SU-DHL-6 (cell line): Measurements from ENCODE around the gene RGS17.

Experiments
- H2AFZ ChIP-seq: fragments of 200-600 bp; sonication (generic); 2 replicates; pipeline ENCODE4 v1.6.1; 2014; ENCODE audit warnings: low read depth, mild to moderate bottlenecking, moderate library complexity, mixed read lengths, antibody characterized with exemption, low read length; ENCODE audit not compliant: severe bottlenecking
- H3F3A ChIP-seq: fragments of 200-600 bp; shearing (Covaris generic); 2 replicates; pipeline ENCODE4 v1.6.0; 2016; ENCODE audit warnings: antibody characterized with exemption, mild to moderate bottlenecking; ENCODE audit not compliant: insufficient read depth
- H3K27ac ChIP-seq: fragments of 200-600 bp; sonication (generic); 2 replicates; pipeline ENCODE4 v1.5.1; 2016; ENCODE audit warnings: low read depth, mild to moderate bottlenecking, low read length, moderate library complexity, mixed read lengths
- H3K27me3 ChIP-seq: fragments of 200-600 bp; sonication (generic), shearing (Covaris generic); 2 replicates; pipeline ENCODE4 v1.6.0; 2014; ENCODE audit warnings: mild to moderate bottlenecking, low read length
- H3K36me3 ChIP-seq: fragments of 200-600 bp; sonication (generic); 2 replicates; pipeline ENCODE4 v1.6.1; 2014; ENCODE audit warnings: mild to moderate bottlenecking, low read length, mixed read lengths
- H3K4me2 ChIP-seq: fragments of 300-600, 200-600 bp; shearing (Covaris generic), sonication (generic); 2 replicates; pipeline ENCODE4 v1.6.0; 2014; ENCODE audit warnings: low read length, low read depth, mild to moderate bottlenecking; ENCODE audit not compliant: poor library complexity, severe bottlenecking
- H3K4me3 ChIP-seq: fragments of 200-600 bp; sonication (generic); 2 replicates; pipeline ENCODE4 v1.5.1; 2014; ENCODE audit warnings: antibody characterized with exemption, low read length, mild to moderate bottlenecking, mixed read lengths; ENCODE audit not compliant: insufficient read depth, poor library complexity, severe bottlenecking
- H3K79me2 ChIP-seq: fragments of 200-600 bp; sonication (generic); 2 replicates; pipeline ENCODE4 v1.6.1; 2014; ENCODE audit warnings: mild to moderate bottlenecking, low read length, moderate library complexity; ENCODE audit not compliant: insufficient read depth
- H3K9ac ChIP-seq: fragments of 200-600 bp; sonication (generic); 2 replicates; pipeline ENCODE4 v1.7.0; 2014; ENCODE audit warnings: mild to moderate bottlenecking, low read length
- H3K9me2 ChIP-seq: fragments of 200-600 bp; sonication (generic); replicated peaks from 2 replicates; pipeline ENCODE4 v1.6.1; 2014; ENCODE audit warnings: low read length; ENCODE audit not compliant: insufficient read depth
- H3K9me3 ChIP-seq: fragments of 200-600 bp; sonication (generic); 2 replicates; pipeline ENCODE4 v1.6.1; 2014; ENCODE audit warnings: low read length, mixed read lengths; ENCODE audit not compliant: insufficient read depth
- H4K20me1 ChIP-seq: fragments of 200-600 bp; sonication (generic); 2 replicates; pipeline ENCODE4 v1.6.1; 2014; ENCODE audit warnings: low read depth, mild to moderate bottlenecking, antibody characterized with exemption, low read length, moderate library complexity, mixed read lengths
- EZH2phosphoT487 ChIP-seq: fragments of 200-600 bp; sonication (generic), shearing (Covaris generic); conservative IDR thresholded peaks from 2 replicates; pipeline ENCODE4 v1.6.1; 2018; ENCODE audit warnings: mild to moderate bottlenecking, antibody characterized with exemption, low read length, moderate library complexity, mixed read lengths
- TF ChIP-seq, protein P1 (sequence below): fragments of 200-600 bp; sonication (generic); IDR thresholded peaks from one replicate; pipeline ENCODE4 v1.5.1; 2017; ENCODE audit warnings: antibody characterized with exemption, mild to moderate bottlenecking, low read length, moderate library complexity; ENCODE audit not compliant: insufficient read depth, poor library complexity, severe bottlenecking

The RGS17 gene

DNA sequence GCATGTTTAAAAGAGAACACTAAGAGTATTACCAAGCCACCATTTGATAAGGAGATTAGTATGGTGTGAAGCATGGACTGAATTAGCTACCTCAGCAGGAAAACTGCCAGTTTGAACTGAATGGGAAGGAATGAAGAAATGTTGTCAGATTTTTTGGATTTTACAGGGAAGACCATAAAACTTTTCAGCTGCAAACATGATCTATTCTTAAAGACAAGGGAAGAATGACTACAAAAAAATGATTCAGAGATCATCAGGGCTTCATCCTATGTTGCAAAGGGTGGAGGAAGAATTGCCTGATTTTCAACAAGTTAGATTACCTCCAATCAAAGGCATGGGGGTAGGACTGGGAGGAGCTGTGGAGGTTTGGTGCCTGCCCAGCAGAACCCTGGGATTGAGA is 79.3 kb downstream of the RGS17 start:
- Histone ChIP-seq H3K9me3 (no peaks in the 10 kb centered on the region), H3F3A (no peaks in the 10 kb centered on the region), H3K9ac (no peak overlapping the region), H3K4me3 (no peak overlapping the region), H3K79me2 (no peaks in the 10 kb centered on the region), H3K9me2 (no peaks in the 10 kb centered on the region), H2AFZ (no peak overlapping the region), H3K27me3 (no peaks in the 10 kb centered on the region), H3K4me2 (no peak overlapping the region), H3K36me3 (no peaks in the 10 kb centered on the region), H4K20me1 (no peaks in the 10 kb centered on the region), H3K27ac (no peak overlapping the region)
- TF ChIP-seq EZH2phosphoT487: no peak
- TF ChIP-seq, protein P1, sequence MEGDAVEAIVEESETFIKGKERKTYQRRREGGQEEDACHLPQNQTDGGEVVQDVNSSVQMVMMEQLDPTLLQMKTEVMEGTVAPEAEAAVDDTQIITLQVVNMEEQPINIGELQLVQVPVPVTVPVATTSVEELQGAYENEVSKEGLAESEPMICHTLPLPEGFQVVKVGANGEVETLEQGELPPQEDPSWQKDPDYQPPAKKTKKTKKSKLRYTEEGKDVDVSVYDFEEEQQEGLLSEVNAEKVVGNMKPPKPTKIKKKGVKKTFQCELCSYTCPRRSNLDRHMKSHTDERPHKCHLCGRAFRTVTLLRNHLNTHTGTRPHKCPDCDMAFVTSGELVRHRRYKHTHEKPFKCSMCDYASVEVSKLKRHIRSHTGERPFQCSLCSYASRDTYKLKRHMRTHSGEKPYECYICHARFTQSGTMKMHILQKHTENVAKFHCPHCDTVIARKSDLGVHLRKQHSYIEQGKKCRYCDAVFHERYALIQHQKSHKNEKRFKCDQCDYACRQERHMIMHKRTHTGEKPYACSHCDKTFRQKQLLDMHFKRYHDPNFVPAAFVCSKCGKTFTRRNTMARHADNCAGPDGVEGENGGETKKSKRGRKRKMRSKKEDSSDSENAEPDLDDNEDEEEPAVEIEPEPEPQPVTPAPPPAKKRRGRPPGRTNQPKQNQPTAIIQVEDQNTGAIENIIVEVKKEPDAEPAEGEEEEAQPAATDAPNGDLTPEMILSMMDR: no peak

- Histone ChIP-seq H3K79me2 (no peaks in the 10 kb centered on the region), H3K9ac (no peak overlapping the region), H3K9me2 (no peaks in the 10 kb centered on the region), H4K20me1 (no peaks in the 10 kb centered on the region), H3K36me3 (no peaks in the 10 kb centered on the region), H3K27ac (no peak overlapping the region), H2AFZ (no peak overlapping the region), H3F3A (no peaks in the 10 kb centered on the region), H3K27me3 (no peaks in the 10 kb centered on the region), H3K9me3 (no peaks in the 10 kb centered on the region), H3K4me3 (no peak overlapping the region), H3K4me2 (no peak overlapping the region)
- TF ChIP-seq, protein P1: no peak
- no peak for TF ChIP-seq EZH2phosphoT487
Measured at GRCh38 chr6:153048631-153049030, 82.5 kb downstream of the RGS17 start.

GRCh38 chr6:153047386-153047785 is 83.7 kb downstream of the RGS17 start:
- Histone ChIP-seq H3K27me3 (no peaks in the 10 kb centered on the region), H3K4me3 (no peak overlapping the region), H3K9me2 (no peaks in the 10 kb centered on the region), H3K4me2 (no peak overlapping the region), H3K79me2 (no peaks in the 10 kb centered on the region), H4K20me1 (no peaks in the 10 kb centered on the region), H3K9me3 (no peaks in the 10 kb centered on the region), H3K36me3 (no peaks in the 10 kb centered on the region), H2AFZ (no peak overlapping the region), H3F3A (no peaks in the 10 kb centered on the region), H3K9ac (no peak overlapping the region), H3K27ac (no peak overlapping the region)
- TF ChIP-seq, protein P1: no peak
- no peak for TF ChIP-seq EZH2phosphoT487

DNA sequence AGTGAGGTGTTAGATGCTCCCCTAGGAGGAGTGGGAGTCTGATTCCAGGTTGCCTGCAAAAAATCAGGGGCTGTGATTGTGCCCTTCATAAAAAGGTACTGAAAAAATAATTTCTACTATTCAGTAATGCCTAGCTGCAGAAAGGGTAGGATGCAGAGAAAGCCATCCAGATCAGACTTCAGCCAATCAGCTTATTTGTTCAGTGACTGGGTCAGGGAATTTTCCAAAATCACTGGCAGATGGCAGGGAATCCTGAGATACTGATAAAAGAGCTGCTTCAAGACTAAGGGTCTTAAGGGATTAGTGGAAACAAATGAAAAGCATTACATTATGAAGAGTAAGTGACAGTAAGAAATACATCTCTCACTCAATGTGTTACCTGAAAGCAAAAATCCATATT is 85.8 kb downstream of the RGS17 start:
- H4K20me1 ChIP-seq: no peaks in the 10 kb centered on the region
- H3K9ac ChIP-seq: no peak overlapping the region
- H3K4me3 ChIP-seq: no peak overlapping the region
- H3K27ac ChIP-seq: no peak overlapping the region
- TF ChIP-seq, protein P1: no peak
- TF ChIP-seq EZH2phosphoT487: no peak
- H3K36me3 ChIP-seq: no peaks in the 10 kb centered on the region
- no peaks in the 10 kb centered on the region for H3K9me2 ChIP-seq
- H2AFZ ChIP-seq: no peak overlapping the region
- no peaks in the 10 kb centered on the region for H3K79me2 ChIP-seq
- no peaks in the 10 kb centered on the region for H3K27me3 ChIP-seq
- H3F3A ChIP-seq: no peaks in the 10 kb centered on the region
- H3K4me2 ChIP-seq: no peak overlapping the region
- no peaks in the 10 kb centered on the region for H3K9me3 ChIP-seq
